DOHH2 (cell line): ENCODE measurements around the gene BRINP3.

Experiments
- H3F3A ChIP-seq: fragments of 200-600 bp; sonication (generic), shearing (Covaris generic); 2 replicates; pipeline ENCODE4 v1.6.0; 2016; ENCODE audit warnings: antibody characterized with exemption, mild to moderate bottlenecking; ENCODE audit not compliant: control insufficient read depth, insufficient read depth
- H3K27ac ChIP-seq: fragments of 200-600 bp; sonication (generic); 2 replicates; pipeline ENCODE4 v1.5.1; 2014; ENCODE audit warnings: low read depth, mild to moderate bottlenecking, low read length, moderate library complexity
- H3K27me3 ChIP-seq: fragments of 200-600 bp; sonication (generic); 2 replicates; pipeline ENCODE4 v1.6.1; 2014; ENCODE audit warnings: mild to moderate bottlenecking, low read length, mixed read lengths; ENCODE audit not compliant: control insufficient read depth
- H3K36me3 ChIP-seq: fragments of 200-600 bp; sonication (generic); 2 replicates; pipeline ENCODE4 v1.6.1; 2014; ENCODE audit warnings: mild to moderate bottlenecking, low read length, moderate library complexity, mixed read lengths; ENCODE audit not compliant: control insufficient read depth
- H3K4me1 ChIP-seq: fragments of 200-600 bp; sonication (generic); 2 replicates; pipeline ENCODE4 v1.6.1; 2014; ENCODE audit warnings: mild to moderate bottlenecking, low read length, mixed read lengths; ENCODE audit not compliant: control insufficient read depth
- H3K4me2 ChIP-seq: fragments of 200-600 bp; sonication (generic); 2 replicates; pipeline ENCODE4 v1.6.0; 2014; ENCODE audit warnings: mild to moderate bottlenecking, low read length, moderate library complexity
- H3K4me3 ChIP-seq: fragments of 200-600 bp; sonication (generic); 2 replicates; pipeline ENCODE4 v1.5.1; 2014; ENCODE audit warnings: mild to moderate bottlenecking, low read length, mixed read lengths
- H3K79me2 ChIP-seq: fragments of 200-600 bp; sonication (generic); 2 replicates; pipeline ENCODE4 v1.6.1; 2014; ENCODE audit warnings: mild to moderate bottlenecking, low read length, mixed read lengths; ENCODE audit not compliant: control insufficient read depth
- H3K9me2 ChIP-seq: fragments of 200-600 bp; sonication (generic); replicated peaks from 2 replicates; pipeline ENCODE4 v1.6.1; 2014; ENCODE audit warnings: mild to moderate bottlenecking, low read length, mixed read lengths; ENCODE audit not compliant: control insufficient read depth
- H3K9me3 ChIP-seq: fragments of 200-600 bp; sonication (generic); 2 replicates; pipeline ENCODE4 v1.6.1; 2014; ENCODE audit warnings: antibody characterized with exemption, low read length, mixed read lengths; ENCODE audit not compliant: control insufficient read depth, insufficient read depth
- H4K20me1 ChIP-seq: fragments of 200-600 bp; sonication (generic); 2 replicates; pipeline ENCODE4 v1.6.0; 2014; ENCODE audit warnings: low read depth, mild to moderate bottlenecking, antibody characterized with exemption, low read length, moderate library complexity; ENCODE audit not compliant: control insufficient read depth, insufficient read depth
- CTCF ChIP-seq: fragments of 200-600 bp; sonication (generic); IDR thresholded peaks from one replicate; pipeline ENCODE4 v1.5.1; 2014; ENCODE audit warnings: antibody characterized with exemption, mild to moderate bottlenecking, low read depth, low read length; ENCODE audit not compliant: poor library complexity, severe bottlenecking
- EZH2phosphoT487 ChIP-seq: fragments of 200-600 bp; sonication (generic); IDR thresholded peaks from 2 replicates; pipeline ENCODE4 v1.6.1; 2017; ENCODE audit warnings: borderline replicate concordance, mild to moderate bottlenecking, antibody characterized with exemption, low read length, moderate library complexity, mixed read lengths

BRINP3 gene

GRCh38 chr1:190102757-190103326 is 374.8 kb downstream of the BRINP3 start:
- Histone ChIP-seq H3K27me3 (no peaks in the 10 kb centered on the region), H3K4me1 (no peaks in the 10 kb centered on the region), H3F3A (no peaks in the 10 kb centered on the region), H4K20me1 (no peaks in the 10 kb centered on the region), H3K4me2 (no peak overlapping the region), H3K36me3 (no peaks in the 10 kb centered on the region), H3K4me3 (no peak overlapping the region), H3K9me2 (no peaks in the 10 kb centered on the region), H3K27ac (no peak overlapping the region), H3K79me2 (no peaks in the 10 kb centered on the region), H3K9me3 (no peaks in the 10 kb centered on the region)
- no peak for TF ChIP-seq EZH2phosphoT487
- TF ChIP-seq CTCF, result no peak

- Histone ChIP-seq H3K27ac (no peak overlapping the region), H3K4me1 (no peaks in the 10 kb centered on the region), H3F3A (no peaks in the 10 kb centered on the region), H3K4me3 (no peak overlapping the region), H3K9me3 (no peaks in the 10 kb centered on the region), H3K79me2 (no peaks in the 10 kb centered on the region), H3K27me3 (no peaks in the 10 kb centered on the region), H3K4me2 (no peak overlapping the region), H4K20me1 (no peaks in the 10 kb centered on the region), H3K36me3 (no peaks in the 10 kb centered on the region), H3K9me2 (no peaks in the 10 kb centered on the region)
- no peak for TF ChIP-seq CTCF
- TF ChIP-seq EZH2phosphoT487, result no peak
These were observed 375.9 kb downstream of the BRINP3 start for GRCh38 chr1:190101756-190102155.

GRCh38 chr1:190098756-190099155 is 378.9 kb downstream of the BRINP3 start:
- Histone ChIP-seq H3F3A (no peaks in the 10 kb centered on the region), H3K4me1 (no peaks in the 10 kb centered on the region), H3K9me2 (no peaks in the 10 kb centered on the region), H3K4me3 (no peak overlapping the region), H3K27ac (no peak overlapping the region), H3K27me3 (no peaks in the 10 kb centered on the region), H3K79me2 (no peaks in the 10 kb centered on the region), H3K36me3 (no peaks in the 10 kb centered on the region), H3K9me3 (no peaks in the 10 kb centered on the region), H4K20me1 (no peaks in the 10 kb centered on the region), H3K4me2 (no peak overlapping the region)
- TF ChIP-seq EZH2phosphoT487, result no peak
- TF ChIP-seq CTCF, result no peak
